Tibial nerve (tissue), 4 donors: Measurements from ENCODE around the gene RNF135. TPM values are rescaled to one million over a fixed set of nuclear protein-coding genes. Genes with fewer than 3 reads are reported as not detected.
A peak's percentile ranks its signal among the peaks of the same experiment; 100 is the strongest.
"Not testable (repeated sequence)": the region's sequence is repeated elsewhere in the genome, so short reads cannot be mapped to it uniquely, and the experiment has no call there.

ENCODE experiments used
- DNase-seq, 2 donors: peaks; one replicate each; pipeline ENCODE4 v3.0.0-alpha.2; 2019; ENCODE audit warnings: low spot score in 2 of 2
- H3K27ac ChIP-seq, 4 donors: fragments of 200-600 bp; sonication (generic) in 3 of 4; one replicate each; pipeline ENCODE4 v1.5.1; 2017 to 2019; ENCODE audit warnings: mild to moderate bottlenecking in 1 of 4
- H3K27me3 ChIP-seq, 2 donors: fragments of 200-600 bp; sonication (generic) in 1 of 2; one replicate each; pipeline versions ENCODE4 v1.5.1 to v1.6.0; 2017 to 2019
- H3K36me3 ChIP-seq, 3 donors: fragments of 200-600 bp; sonication (generic); one replicate each; pipeline ENCODE4 v1.5.1; 2018 to 2019
- H3K4me1 ChIP-seq, 4 donors: fragments of 200-600 bp; sonication (generic) in 3 of 4; one replicate each; pipeline ENCODE4 v1.5.1; 2017 to 2019
- H3K4me3 ChIP-seq, 4 donors: fragments of 200-600 bp; sonication (generic) in 3 of 4; one replicate each; pipeline ENCODE4 v1.5.1; 2017 to 2019; ENCODE audit warnings: mild to moderate bottlenecking in 1 of 4, moderate library complexity in 1 of 4
- H3K9me3 ChIP-seq, 4 donors: fragments of 200-600 bp; sonication (generic) in 3 of 4; one replicate each; pipeline ENCODE4 v1.5.1; 2017 to 2019
- EP300 ChIP-seq, 2 donors: sonication (generic); formaldehyde crosslinking; IDR thresholded peaks; one replicate each; pipeline ENCODE4 v1.6.1; 2017; ENCODE audit warnings: antibody characterized with exemption in 2 of 2, mild to moderate bottlenecking in 1 of 2
- POLR2A ChIP-seq, 2 donors: fragments of 450-650 bp; IDR thresholded peaks; one replicate each; pipeline ENCODE4 v1.6.1; 2017; ENCODE audit warnings: antibody characterized with exemption in 2 of 2, mild to moderate bottlenecking in 2 of 2, moderate library complexity in 2 of 2
- WGBS, 2 donors: methylation state at CpG; one replicate each; pipeline ENCODE4 v1.1.5; 2018; 5-methylcytosine and 5-hydroxymethylcytosine counted together
- total RNA-seq, 4 donors: library from RNA; depleted of rRNA; stranded (reverse); fragments of >200 nt; gene quantifications; one replicate each; pipeline ENCODE4 v1.1.0, GENCODE V29; 2016
- TF ChIP-seq, protein P1 (sequence below), 5 experiments: fragments of 200-600 bp in 3 of 5; fragments of 450-650 bp in 2 of 5; sonication (generic) in 3 of 5; IDR thresholded peaks; one replicate each; pipeline ENCODE4 v1.5.1; 2016 to 2019; ENCODE audit warnings: antibody characterized with exemption in 5 of 5, mild to moderate bottlenecking in 3 of 5, moderate library complexity in 2 of 5

Gene RNF135
- total RNA-seq, 4 donors from 2014 or later, result 33.3 to 78.3 (median 45.3) TPM

DNA sequence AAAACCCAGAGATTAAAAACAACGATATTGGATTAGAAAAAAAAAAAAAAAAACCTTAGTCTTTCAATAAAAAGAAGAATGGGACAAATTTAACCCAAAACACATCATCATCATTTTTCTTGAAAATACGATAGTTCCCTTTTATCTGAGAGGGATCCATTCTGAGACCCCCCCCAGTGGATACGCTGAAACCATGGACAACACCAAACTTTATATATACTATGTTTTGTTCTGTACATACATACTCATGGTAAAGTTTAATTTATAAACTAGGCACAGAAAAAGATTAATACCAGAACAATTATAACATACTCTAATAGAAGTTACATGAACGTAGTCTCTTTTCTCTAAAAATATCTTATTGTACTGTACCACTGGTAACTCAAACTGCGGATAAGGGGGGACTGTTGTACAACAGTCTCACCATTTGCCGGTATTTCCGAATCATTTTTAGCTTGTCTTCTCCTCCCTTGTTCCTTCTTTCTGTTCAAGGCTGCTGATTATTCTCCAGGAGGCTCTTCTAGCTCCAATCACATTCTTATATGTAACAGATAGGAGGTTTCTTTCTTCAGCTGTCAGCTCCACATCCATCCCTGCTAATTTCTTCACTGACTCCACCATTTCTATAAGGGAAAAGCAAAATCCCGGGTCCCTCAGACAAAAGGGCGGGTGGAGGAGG is 37.0 kb downstream of the RNF135 start:
- peak overlapping the region; percentile 41 to 76 (median 66) for H3K4me3 ChIP-seq
- no peaks in the 10 kb centered on the region for H3K9me3 ChIP-seq
- peaks cover 0 to 4% (median 0%) of the 10 kb centered on the region in 4 donors for H3K4me1 ChIP-seq
- TF ChIP-seq EP300 (IDR thresholded peaks at IDR 0.05) (no peak), POLR2A (IDR thresholded peaks at IDR 0.05) (no peak)
- TF ChIP-seq, protein P1, sequence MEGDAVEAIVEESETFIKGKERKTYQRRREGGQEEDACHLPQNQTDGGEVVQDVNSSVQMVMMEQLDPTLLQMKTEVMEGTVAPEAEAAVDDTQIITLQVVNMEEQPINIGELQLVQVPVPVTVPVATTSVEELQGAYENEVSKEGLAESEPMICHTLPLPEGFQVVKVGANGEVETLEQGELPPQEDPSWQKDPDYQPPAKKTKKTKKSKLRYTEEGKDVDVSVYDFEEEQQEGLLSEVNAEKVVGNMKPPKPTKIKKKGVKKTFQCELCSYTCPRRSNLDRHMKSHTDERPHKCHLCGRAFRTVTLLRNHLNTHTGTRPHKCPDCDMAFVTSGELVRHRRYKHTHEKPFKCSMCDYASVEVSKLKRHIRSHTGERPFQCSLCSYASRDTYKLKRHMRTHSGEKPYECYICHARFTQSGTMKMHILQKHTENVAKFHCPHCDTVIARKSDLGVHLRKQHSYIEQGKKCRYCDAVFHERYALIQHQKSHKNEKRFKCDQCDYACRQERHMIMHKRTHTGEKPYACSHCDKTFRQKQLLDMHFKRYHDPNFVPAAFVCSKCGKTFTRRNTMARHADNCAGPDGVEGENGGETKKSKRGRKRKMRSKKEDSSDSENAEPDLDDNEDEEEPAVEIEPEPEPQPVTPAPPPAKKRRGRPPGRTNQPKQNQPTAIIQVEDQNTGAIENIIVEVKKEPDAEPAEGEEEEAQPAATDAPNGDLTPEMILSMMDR (IDR thresholded peaks at IDR 0.05), result no peak
- H3K27ac ChIP-seq, result peak overlapping the region; percentile 47 to 96 (median 86)
- no peak for DNase-seq
- peaks cover 0 to 33% (median 0%) of the 10 kb centered on the region in 3 donors for H3K36me3 ChIP-seq
- H3K27me3 ChIP-seq, result no peaks in the 10 kb centered on the region
- 62 to 66% methylated on average over 9 of the region's 9 CpGs for WGBS, 2 donors

DNA sequence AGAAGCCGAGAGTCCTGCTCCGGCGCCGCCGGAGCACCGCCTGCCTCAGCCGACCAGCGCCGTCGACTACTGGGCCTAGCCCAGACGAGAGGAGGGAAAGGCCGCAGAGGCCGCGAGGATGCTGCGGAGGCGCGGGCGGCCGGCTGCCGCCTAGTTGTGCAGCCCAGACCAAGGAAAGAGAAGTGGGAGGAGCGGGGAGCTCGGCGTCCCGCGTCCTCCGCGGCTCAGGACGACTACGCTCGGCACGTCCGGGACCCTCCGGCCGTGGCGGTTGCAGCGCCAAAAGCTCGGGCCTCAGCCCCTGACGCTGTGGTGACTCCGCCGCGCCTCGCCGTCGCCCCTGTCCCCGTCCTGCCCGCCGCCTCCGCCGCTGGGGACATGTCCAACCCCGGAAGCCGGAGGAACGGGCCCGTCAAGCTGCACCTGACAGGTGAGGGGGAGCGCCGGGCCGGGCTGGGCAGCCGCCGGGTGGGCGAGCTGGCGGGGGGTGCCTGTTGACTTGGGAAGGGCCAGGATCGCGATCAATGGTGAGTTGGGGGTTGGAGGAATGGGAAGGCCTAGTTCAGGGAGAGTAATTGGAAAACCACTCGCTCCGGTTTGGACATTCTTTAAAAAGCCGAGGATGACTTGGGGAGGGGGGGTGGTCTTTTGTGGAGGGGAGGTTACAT is 37.7 kb downstream of the RNF135 start:
- H3K36me3 ChIP-seq, result peaks cover 0 to 27% (median 0%) of the 10 kb centered on the region in 3 donors
- TF ChIP-seq POLR2A (IDR thresholded peaks at IDR 0.05), result no peak
- TF ChIP-seq EP300 (IDR thresholded peaks at IDR 0.05), result peak in 1 of 2 donors; percentile 35
- H3K4me1 ChIP-seq, result peaks cover 0 to 4% (median 0%) of the 10 kb centered on the region in 4 donors
- peak in 1 of 2 donors; percentile 26 for DNase-seq
- H3K27ac ChIP-seq, result peak overlapping the region; percentile 47 to 96 (median 86)
- 1% methylated on average over 37 to 64 of the region's 65 CpGs for WGBS, 2 donors
- no peaks in the 10 kb centered on the region for H3K9me3 ChIP-seq
- no peaks in the 10 kb centered on the region for H3K27me3 ChIP-seq
- peak overlapping the region; percentile 41 to 76 (median 66) for H3K4me3 ChIP-seq

DNA sequence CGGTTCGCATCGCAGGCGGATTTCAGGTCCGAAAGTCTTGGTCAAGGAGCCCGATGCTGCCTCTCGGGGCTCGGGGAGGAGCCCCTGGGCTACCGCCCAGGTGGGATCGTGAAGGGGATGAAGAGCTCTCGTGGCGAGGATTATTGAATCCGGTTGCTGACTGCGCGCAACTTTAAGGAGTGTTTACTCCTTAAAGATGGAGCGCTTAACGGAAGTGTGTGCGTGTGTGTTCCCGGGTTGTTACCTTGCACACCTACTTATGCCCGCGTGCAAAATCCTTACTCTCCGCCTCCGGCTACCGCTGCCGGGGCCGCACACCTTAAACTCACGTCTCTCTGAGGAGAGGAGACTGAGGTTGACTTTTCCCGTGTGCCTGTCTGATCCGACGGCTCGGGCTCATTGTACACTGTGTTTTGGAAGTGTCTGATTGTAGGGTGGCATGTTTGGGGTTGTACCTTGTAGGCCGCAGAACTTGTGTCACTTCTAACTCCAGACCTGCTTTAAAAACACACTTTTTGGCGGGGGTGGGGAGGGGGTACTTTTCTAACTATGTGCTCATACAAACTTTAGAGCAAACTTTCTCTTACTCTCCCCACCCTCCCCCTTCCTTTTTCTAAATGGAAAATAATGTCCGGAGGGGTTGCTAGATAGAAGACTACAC is 38.3 kb downstream of the RNF135 start:
- 11 to 12% methylated on average over 33 to 34 of the region's 34 CpGs for WGBS, 2 donors
- Histone ChIP-seq H3K27ac (peak overlapping the region; percentile 47 to 96 (median 86)), H3K4me3 (peak overlapping the region; percentile 41 to 76 (median 66)), H3K36me3 (peaks cover 0 to 20% (median 0%) of the 10 kb centered on the region in 3 donors)
- not testable (repeated sequence) for H3K9me3 ChIP-seq, H3K4me1 ChIP-seq, DNase-seq, H3K27me3 ChIP-seq

DNA sequence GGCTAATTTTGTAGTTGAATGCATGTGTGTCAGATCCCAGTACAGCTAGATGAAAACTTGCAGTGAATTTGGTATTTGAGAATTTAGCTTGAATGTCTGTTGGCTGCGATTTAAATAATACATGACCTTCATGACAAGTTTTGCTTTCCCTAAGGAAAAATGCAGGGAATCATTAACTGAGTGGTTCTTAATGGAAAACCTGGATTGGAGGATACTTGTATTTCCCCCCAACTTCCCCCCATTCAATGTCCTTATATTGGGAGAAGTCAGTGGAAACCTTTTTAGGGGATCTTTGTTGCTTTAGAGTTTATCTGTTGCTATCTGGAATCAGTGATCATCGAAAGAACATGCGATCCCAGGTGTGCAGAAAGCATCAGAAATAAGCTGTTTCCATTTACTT is 39.2 kb downstream of the RNF135 start:
- H3K4me3 ChIP-seq, H3K9me3 ChIP-seq, H3K27me3 ChIP-seq, DNase-seq, H3K4me1 ChIP-seq: not testable (repeated sequence)
- peak overlapping the region in 1 of 4 donors; percentile 4 for H3K27ac ChIP-seq
- 65 to 71% methylated on average over 3 of the region's 3 CpGs for WGBS, 2 donors
- peaks cover 0 to 12% (median 0%) of the 10 kb centered on the region in 3 donors for H3K36me3 ChIP-seq

DNA sequence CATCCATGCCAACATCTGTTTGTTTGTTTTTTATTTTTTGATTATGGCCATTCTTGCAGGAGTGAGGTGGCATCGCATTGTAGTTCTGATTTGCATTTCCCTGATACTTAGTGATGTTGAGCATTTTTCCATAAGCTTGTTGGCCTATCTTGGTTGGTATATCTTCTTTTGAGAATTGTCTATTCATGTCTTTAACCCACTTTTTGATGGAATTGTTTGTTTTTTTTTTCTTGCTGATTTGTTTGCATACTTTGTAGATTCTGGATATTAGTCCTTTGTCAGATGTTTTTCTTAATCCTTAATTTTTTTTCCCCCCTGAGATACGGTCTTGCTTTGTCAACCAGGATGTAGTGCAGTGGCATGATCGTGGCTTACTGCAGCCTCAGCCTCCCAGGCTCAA is 43.0 kb downstream of the RNF135 start:
- Histone ChIP-seq H3K4me1 (peaks cover 0 to 4% (median 0%) of the 10 kb centered on the region in 4 donors), H3K27me3 (no peaks in the 10 kb centered on the region), H3K4me3 (no peak overlapping the region), H3K36me3 (no peaks in the 10 kb centered on the region), H3K9me3 (no peaks in the 10 kb centered on the region), H3K27ac (no peak overlapping the region)
- TF ChIP-seq EP300 (IDR thresholded peaks at IDR 0.05) (no peak), POLR2A (IDR thresholded peaks at IDR 0.05) (no peak)
- TF ChIP-seq, protein P1 (IDR thresholded peaks at IDR 0.05), result no peak
- 92 to 98% methylated on average over 3 of the region's 3 CpGs for WGBS, 2 donors
- DNase-seq, result no peak

DNA sequence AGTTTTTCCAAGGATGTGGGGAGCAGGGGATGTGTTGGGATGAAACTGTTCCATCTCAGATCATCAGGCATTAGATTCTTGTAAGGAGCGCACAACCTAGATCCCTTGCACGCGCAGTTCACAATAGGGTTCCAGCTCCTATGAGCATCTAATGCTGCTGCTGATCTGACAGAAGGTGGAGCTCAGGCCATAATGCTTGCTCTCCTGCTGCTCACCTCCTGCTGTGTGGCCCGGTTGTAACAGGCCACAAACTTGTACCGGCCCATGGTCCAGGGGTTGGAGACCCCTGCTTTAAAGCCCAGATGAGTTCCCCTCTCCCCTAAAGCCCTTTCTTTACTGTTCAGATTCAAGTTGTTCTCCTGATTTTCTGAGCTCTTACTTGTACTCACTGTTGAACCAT is 44.8 kb downstream of the RNF135 start:
- H3K27me3 ChIP-seq, result no peaks in the 10 kb centered on the region
- no peak overlapping the region for H3K4me3 ChIP-seq
- H3K27ac ChIP-seq, result no peak overlapping the region
- WGBS, 2 donors, result 75 to 83% methylated on average over 5 of the region's 5 CpGs
- no peaks in the 10 kb centered on the region for H3K4me1 ChIP-seq
- no peak for TF ChIP-seq POLR2A (IDR thresholded peaks at IDR 0.05)
- TF ChIP-seq, protein P1 (IDR thresholded peaks at IDR 0.05), result no peak
- TF ChIP-seq EP300 (IDR thresholded peaks at IDR 0.05), result no peak
- no peak for DNase-seq
- H3K9me3 ChIP-seq, result no peaks in the 10 kb centered on the region
- no peaks in the 10 kb centered on the region for H3K36me3 ChIP-seq
